Frontal cortex (tissue), 4 donors: ENCODE data around the gene PDE9A. TPM values are rescaled to one million over a fixed set of nuclear protein-coding genes. Genes with fewer than 3 reads are reported as not detected.
"Not testable (repeated sequence)": the region's sequence is repeated elsewhere in the genome, so short reads cannot be mapped to it uniquely, and the experiment has no call there.

Source experiments
- DNase-seq, 2 donors: peaks; one replicate each; pipeline ENCODE4 v3.0.0; 2012; ENCODE audit warnings: low spot score in 2 of 2
- FAIRE-seq: peaks from 2 replicates; lab custom pipeline; 2012; peaks lifted over from hg19 to GRCh38; lab: Jason Lieb, UNC
- total RNA-seq: library from RNA; depleted of rRNA; stranded (reverse); fragments of >200 nt; gene quantifications from one replicate; pipeline ENCODE4 v1.2.3, GENCODE V29; 2014
- donor health status: control.
- donor health status: control.
- donor health status: control.

Gene PDE9A
- total RNA-seq, 1 donor from 2014 or later = 13.0 TPM

- DNase-seq (peak in 1 of 2 donors; percentile 74), FAIRE-seq (no peak)
These were observed 127.9 kb downstream of the PDE9A start for GRCh38 chr21:42781150-42781970.

GRCh38 chr21:42781971-42782722 lies 128.7 kb downstream of the PDE9A start:
- no peak for DNase-seq
- FAIRE-seq = no peak

GRCh38 chr21:42782723-42783242 lies 129.4 kb downstream of the PDE9A start:
- DNase-seq (no peak), FAIRE-seq (no peak)

GRCh38 chr21:42784276-42784675 lies 130.9 kb downstream of the PDE9A start:
- FAIRE-seq = no peak
- DNase-seq = peak in 1 of 2 donors; percentile 16

- no peak for FAIRE-seq
- peak in 1 of 2 donors; percentile 11 for DNase-seq
These were observed 131.6 kb downstream of the PDE9A start for GRCh38 chr21:42784896-42785451.

- peak in 1 of 2 donors; percentile 4 for DNase-seq
- no peak for FAIRE-seq
These were observed 132.4 kb downstream of the PDE9A start for GRCh38 chr21:42785666-42786427.

- FAIRE-seq = no peak
- peak in 1 of 2 donors; percentile 1 for DNase-seq
These were observed 133.5 kb downstream of the PDE9A start for GRCh38 chr21:42786884-42787283.

- FAIRE-seq (no peak), DNase-seq (no peak)
These were observed 134.2 kb downstream of the PDE9A start for GRCh38 chr21:42787613-42788012.

- DNase-seq = no peak
- no peak for FAIRE-seq
These were observed 137.2 kb downstream of the PDE9A start for GRCh38 chr21:42790520-42791065.

- no peak for FAIRE-seq
- DNase-seq = no peak
These were observed 140.4 kb downstream of the PDE9A start for GRCh38 chr21:42793774-42794173.

GRCh38 chr21:42794551-42794950 lies 141.1 kb downstream of the PDE9A start:
- DNase-seq (no peak), FAIRE-seq (no peak)

- DNase-seq = no peak
- no peak for FAIRE-seq
These were observed 143.1 kb downstream of the PDE9A start for GRCh38 chr21:42796327-42797062.

- DNase-seq (no peak), FAIRE-seq (no peak)
These were observed 144.1 kb downstream of the PDE9A start for GRCh38 chr21:42797522-42797921.

GRCh38 chr21:42798106-42798505 lies 144.7 kb downstream of the PDE9A start:
- DNase-seq (no peak), FAIRE-seq (no peak)

- FAIRE-seq (no peak), DNase-seq (no peak)
These were observed 146.1 kb downstream of the PDE9A start for GRCh38 chr21:42799516-42799915.

GRCh38 chr21:42799948-42800347 lies 146.5 kb downstream of the PDE9A start:
- DNase-seq = no peak
- no peak for FAIRE-seq

- DNase-seq, FAIRE-seq: not testable (repeated sequence)
These were observed 148.2 kb downstream of the PDE9A start for GRCh38 chr21:42801616-42802015.

GRCh38 chr21:42806509-42807140 lies 153.2 kb downstream of the PDE9A start:
- DNase-seq = no peak
- no peak for FAIRE-seq
